ENCODE data around the gene SNX19.

Gene SNX19

GRCh38 chr11:130854483-130854882 lies 61.8 kb downstream of the SNX19 start:
- TF ChIP-seq CTCF (conservative IDR thresholded peaks at IDR 0.05; ENCODE audit: low read depth): no peak
- H3K27ac ChIP-seq: no peak overlapping the region
- CTCF ChIA-PET: interaction anchor here (0.7 kb wide), 1 partner anchor 423 kb away, joined by 9 read pairs; no protein-coding TSS in a partner anchor
- POLR2A ChIA-PET (ENCODE audit: low non-redundant PET): no interaction called here
- no peak for DNase-seq (ENCODE audit: low spot score)

DNA sequence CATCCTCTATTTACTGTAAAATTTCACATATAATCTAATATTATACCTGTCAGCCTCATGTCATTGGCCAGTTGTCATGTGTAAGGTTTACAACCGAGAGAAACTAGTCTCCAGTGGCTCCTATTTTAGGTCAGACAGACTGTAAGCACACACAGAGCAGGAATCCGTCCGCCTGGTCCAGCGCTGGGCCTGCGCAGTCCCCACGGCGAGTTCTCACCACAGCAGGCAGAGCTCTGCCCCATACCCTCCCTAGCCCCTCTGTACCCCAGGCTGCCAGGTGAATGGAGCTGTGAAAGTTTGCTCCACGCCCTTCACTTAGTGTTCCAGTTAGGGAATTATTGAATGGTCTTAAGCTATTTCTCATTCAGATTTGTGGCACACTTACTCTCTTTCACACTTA lies 63.7 kb downstream of the SNX19 start:
- DNase-seq (ENCODE audit: low spot score): no peak
- CTCF ChIA-PET: interaction anchor here (0.6 to 1.7 kb wide), 3 partner anchors 9 to 417 kb away, joined by 3 to 6 read pairs (median 4); no protein-coding TSS in a partner anchor
- no peak overlapping the region for H3K27ac ChIP-seq
- TF ChIP-seq CTCF (conservative IDR thresholded peaks at IDR 0.05; ENCODE audit: low read depth): no peak
- POLR2A ChIA-PET (ENCODE audit: low non-redundant PET): no interaction called here

- ChIA-PET CTCF (no interaction called here), POLR2A (ENCODE audit: low non-redundant PET) (no interaction called here)
- H3K27ac ChIP-seq: no peak overlapping the region
- DNase-seq (ENCODE audit: low spot score): no peak
- TF ChIP-seq CTCF (conservative IDR thresholded peaks at IDR 0.05; ENCODE audit: low read depth): no peak
Measured at GRCh38 chr11:130850185-130850944, 65.9 kb downstream of the SNX19 start.

DNA sequence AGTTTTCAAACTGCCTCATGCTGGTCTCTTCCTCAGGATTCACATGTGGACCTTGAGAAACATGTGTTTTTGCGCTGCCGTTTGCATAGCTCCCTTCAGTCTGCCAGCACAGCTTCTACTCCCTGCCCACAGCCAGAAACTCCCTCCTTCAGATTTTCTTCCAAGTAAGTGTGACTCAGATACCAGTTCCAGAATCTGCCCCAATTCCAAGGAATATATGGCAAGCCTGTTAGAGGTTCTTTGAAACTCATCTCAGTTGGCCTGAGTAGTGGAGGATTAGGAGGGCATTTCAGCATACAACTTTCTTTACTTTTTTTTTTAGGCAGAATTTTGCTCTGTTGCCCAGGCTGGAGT lies 67.1 kb downstream of the SNX19 start:
- TF ChIP-seq CTCF (conservative IDR thresholded peaks at IDR 0.05; ENCODE audit: low read depth): no peak
- peak overlapping the region; percentile 66 for H3K27ac ChIP-seq
- CTCF ChIA-PET: interaction anchor here (0.6 to 1.7 kb wide), 2 partner anchors 13 to 1331 kb away, joined by 3 to 8 read pairs; no protein-coding TSS in a partner anchor
- DNase-seq (ENCODE audit: low spot score): no peak
- POLR2A ChIA-PET (ENCODE audit: low non-redundant PET): no interaction called here

DNA sequence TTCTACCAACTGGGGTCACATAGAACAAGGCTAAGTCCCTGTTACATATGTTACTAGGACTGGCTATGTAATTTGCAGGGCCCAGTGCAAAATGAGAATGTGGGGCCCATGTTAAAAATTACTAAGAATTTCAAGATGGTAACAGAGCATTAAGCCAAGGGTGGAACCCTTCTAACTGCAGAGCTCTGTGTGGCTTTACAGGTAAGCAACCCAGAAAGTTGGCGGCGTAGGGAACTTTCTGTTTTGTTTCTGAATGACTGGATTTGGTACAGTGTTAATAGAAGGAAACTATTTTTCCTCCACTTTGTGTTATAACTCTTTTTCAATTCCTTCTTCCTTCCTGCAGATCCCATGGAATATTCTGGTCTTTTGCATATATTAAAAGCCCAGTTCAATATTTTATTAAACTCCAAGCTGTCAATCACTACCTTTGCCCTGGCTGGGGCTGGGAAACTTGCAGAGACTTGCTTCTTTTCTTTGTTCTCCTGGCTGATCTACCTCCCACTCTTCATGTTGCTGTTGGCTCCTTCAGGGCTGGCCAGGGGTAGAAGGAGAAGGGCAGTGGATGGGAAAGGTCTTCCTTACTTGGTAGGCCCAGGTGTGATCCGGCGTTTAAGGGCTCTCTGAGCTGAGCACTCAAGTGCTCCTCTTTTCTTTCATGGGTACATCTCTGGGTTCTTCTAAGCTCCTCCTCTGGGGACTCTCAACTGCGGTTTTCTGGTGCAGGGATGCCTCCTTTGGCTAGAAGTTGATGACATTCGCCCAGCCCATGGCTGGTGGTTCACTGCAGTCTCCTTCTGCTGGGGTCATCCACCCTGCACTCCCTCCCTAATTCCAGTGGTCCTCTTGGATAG lies 67.7 kb downstream of the SNX19 start:
- TF ChIP-seq CTCF (conservative IDR thresholded peaks at IDR 0.05; ENCODE audit: low read depth): no peak
- peak overlapping the region; percentile 66 for H3K27ac ChIP-seq
- ChIA-PET CTCF (interaction anchor here (0.5 to 1.7 kb wide), 4 partner anchors 14 to 1330 kb away, joined by 3 to 8 read pairs (median 3); no protein-coding TSS in a partner anchor), POLR2A (ENCODE audit: low non-redundant PET) (no interaction called here)
- DNase-seq (ENCODE audit: low spot score): no peak

- H3K27ac ChIP-seq: no peak overlapping the region
Measured at GRCh38 chr11:130847517-130847916, 68.8 kb downstream of the SNX19 start.

More at GRCh38 chr11:130847517-130847916, 68.8 kb downstream of the SNX19 start:
- no peak for TF ChIP-seq CTCF (conservative IDR thresholded peaks at IDR 0.05; ENCODE audit: low read depth)
- peak; percentile 92 for DNase-seq (ENCODE audit: low spot score)
- ChIA-PET CTCF (interaction anchor here (0.7 to 1.7 kb wide), 3 partner anchors 15 to 414 kb away, joined by 3 to 8 read pairs (median 3); no protein-coding TSS in a partner anchor), POLR2A (ENCODE audit: low non-redundant PET) (no interaction called here)
